IPS-NIHi7 (cell line): ENCODE measurements around the gene UBE2J1.
"Not testable (repeated sequence)": the region's sequence is repeated elsewhere in the genome, so short reads cannot be mapped to it uniquely, and the experiment has no call there.

Experiments used
- DNase-seq: peaks from one replicate; pipeline ENCODE4 v3.0.0; 2012; ENCODE audit warnings: mixed read lengths; ENCODE audit errors: extremely low spot score

UBE2J1 gene, protein sequence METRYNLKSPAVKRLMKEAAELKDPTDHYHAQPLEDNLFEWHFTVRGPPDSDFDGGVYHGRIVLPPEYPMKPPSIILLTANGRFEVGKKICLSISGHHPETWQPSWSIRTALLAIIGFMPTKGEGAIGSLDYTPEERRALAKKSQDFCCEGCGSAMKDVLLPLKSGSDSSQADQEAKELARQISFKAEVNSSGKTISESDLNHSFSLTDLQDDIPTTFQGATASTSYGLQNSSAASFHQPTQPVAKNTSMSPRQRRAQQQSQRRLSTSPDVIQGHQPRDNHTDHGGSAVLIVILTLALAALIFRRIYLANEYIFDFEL

DNA sequence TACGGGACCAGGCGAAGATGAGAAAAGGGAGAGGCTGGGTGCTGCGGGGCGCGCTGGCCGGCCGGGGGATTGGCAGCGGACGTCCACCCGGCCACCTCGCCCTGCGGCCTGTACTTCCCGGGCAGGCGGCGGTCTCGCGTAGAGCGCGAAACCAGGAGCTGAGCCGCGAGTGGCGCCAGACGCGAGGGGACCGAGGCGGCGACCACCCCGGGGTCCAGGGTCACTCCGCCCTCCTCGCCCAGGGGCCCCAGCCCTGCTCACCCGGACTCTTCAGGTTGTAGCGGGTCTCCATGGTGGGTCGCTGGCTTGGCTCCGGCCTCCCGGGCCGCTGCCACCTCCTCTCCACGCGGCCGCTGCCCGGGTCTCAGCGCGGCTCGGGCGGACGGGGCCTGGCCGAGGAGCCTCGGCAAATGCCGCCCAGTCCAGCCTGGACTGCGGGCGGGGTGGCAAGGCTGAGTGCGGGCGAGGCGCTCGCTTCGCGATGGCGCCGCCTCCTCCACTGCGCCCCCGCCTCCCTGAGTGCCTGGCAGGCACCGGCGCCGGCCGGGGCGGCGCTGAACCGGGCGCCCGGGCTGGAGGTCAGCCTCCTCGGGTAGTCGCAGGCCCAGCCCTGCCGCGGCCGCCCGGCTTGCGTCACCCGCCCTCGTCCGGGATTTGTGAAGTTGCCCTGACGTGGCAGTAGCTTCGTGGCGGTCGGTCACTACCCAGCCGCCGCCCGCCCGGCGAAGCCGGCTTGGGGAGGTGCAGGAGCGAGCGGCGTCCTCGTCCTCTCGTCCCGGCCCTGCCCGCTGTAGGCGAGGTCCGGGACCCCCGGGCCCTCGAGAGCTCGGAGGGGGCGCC is at the start of gene UBE2J1:
Gene UBE2J1 (minus strand): TSS at position 445 of the 840 bp plus-strand sequence. CDS start 153 bp downstream, at position 292.
- DNase-seq, result peak; percentile 86

DNA sequence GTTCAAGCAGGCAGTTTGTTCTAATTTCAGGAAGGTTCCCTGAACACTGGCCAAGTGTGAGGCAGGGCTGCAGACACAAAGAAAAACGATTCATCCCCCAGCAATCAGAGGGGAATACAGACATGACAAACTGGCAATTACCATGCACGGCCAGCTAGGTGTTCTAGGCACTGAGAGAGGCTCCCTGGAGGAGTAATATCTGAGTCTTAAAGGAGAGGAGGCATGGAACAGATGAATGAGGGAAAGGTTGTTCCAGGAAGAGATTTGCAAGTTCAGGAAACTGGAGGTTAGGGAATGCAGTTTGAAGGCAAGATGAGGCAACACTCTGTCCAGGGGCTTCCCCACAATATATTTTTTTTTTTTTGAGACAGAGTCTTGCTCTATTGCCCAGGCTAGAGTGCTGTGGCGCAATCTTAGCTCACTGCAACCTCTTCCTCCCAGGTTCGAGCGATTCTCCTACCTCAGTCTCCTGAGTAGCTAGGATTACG is 48.4 kb upstream of the UBE2J1 start:
- DNase-seq, result no peak

DNA sequence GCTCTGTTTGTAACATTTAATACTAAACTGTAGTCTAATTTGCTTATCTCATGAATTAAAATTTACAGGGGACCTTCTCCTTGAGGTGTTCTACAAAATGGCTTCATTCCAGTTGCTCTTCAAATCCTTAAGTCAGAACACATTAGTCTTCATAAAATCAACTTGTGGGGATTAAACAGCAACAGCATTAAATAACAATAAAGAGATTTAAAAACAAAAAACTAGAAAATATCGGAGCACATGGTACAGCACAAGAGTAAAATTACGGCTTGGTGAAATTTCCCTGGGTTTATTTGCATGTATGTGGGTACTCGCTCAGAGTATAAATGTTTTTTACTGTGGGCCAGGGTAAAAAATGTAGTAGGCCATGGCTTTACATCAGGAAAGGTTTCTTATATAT is 47.5 kb upstream of the UBE2J1 start:
- no peak for DNase-seq

GRCh38 chr6:89398762-89399525 is 46.4 kb upstream of the UBE2J1 start:
- DNase-seq, result no peak

GRCh38 chr6:89397884-89398283 is 45.4 kb upstream of the UBE2J1 start:
- not testable (repeated sequence) for DNase-seq

- DNase-seq, result no peak
These were observed 41.1 kb upstream of the UBE2J1 start for GRCh38 chr6:89393659-89394058.

GRCh38 chr6:89392823-89393222 is 40.3 kb upstream of the UBE2J1 start:
- no peak for DNase-seq

DNA sequence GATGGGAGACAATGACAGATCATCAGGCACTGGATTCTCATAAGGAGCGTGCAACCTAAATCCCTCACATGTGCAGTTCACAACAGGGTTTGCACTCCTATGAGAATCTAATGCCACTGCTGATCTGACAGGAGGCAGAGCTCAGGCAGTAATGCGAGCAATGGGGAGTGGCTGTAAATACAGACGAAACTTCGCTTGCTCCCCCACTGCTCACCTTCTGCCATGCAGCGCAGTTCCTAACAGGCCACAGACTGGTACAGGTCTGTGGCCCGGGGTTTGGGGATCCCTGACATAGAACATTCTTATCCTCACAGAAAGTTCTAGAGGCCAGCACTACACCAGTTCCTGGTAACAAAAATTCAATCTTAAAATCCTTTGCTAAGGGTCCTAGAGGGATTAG is 36.3 kb upstream of the UBE2J1 start:
- no peak for DNase-seq

DNA sequence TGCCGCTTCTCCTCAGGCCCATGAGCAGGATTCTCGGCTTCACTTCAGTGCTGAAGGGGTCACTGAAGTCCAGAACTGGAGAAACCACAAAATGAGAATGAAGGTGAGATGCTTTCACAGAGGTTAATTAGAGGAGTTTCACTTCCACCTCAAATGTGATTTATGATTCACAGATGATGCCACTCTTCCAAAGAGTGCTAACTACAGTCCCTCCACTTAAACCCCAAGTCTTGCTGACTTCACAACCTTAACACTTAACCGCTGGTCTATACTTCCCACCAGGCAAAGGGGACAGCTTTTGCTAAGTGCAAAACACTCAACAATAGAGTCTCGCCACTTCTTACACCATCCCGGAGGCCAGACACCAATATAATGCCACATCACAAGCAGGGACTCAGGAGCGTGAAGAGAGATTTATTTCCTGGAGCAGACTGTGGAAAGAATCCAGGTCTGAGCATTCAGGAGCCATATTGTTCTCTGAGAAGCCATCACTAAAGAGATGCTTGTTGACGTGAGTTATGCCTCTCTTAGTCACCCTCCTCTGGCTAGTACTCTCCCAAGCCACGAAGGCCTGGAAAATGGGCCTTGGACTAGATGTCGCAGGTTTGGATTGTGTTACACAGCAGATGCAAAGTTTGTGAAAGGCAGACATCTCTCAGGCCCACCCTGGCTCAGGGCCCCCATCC is 35.1 kb upstream of the UBE2J1 start:
- no peak for DNase-seq

DNA sequence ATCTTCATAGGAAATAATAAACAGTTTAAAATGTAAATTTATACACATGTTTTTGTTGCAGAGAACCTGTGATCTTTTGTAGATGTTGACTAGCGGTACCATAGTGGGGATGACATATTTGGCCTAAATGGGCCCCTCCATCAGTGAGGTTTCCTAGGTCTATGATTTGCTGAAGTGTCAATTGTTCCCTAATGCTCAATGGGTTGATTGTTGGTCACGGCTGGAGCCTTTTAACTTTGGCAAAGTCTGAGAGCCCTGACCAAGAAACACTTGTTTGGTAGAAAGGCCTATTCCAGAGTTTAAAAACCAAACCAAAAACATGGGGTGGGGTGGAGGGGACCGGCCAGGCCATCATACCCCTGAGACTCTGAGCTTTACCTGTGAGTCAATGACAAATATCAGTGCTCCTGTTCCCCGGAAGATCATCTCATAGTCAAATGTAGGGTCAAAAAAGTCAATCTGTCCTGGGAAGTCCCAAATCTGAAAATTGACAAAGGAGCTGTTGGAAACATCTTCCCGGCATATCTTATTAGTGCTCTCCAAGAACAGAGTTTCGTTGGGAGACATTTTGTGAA is 34.5 kb upstream of the UBE2J1 start:
- DNase-seq, result no peak

- DNase-seq, result no peak
These were observed 33.3 kb upstream of the UBE2J1 start for GRCh38 chr6:89385846-89386245.

- DNase-seq, result no peak
These were observed 32.7 kb upstream of the UBE2J1 start for GRCh38 chr6:89385156-89385667.

- no peak for DNase-seq
These were observed 28.5 kb upstream of the UBE2J1 start for GRCh38 chr6:89381031-89381430.

- DNase-seq, result no peak
These were observed 26.8 kb upstream of the UBE2J1 start for GRCh38 chr6:89379281-89379680.

DNA sequence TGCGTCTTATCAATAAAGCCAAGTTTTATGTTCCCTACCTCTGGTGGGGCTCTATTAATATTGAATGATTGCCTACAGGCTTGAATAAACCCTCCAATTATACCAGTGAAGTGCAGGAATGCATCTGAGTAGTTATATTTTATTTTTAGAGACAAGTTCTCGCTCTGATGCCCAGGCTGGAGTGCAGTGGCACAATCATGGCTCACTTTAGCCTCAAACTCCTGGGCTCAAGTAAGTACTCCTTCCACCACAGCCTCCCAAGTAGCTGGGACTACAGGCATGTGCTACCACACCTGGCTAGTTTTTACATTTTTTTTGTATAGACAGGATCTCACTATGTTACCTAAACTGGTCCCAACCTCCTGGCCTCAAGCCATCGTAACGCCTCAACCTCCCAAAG is 26.1 kb upstream of the UBE2J1 start:
- no peak for DNase-seq

DNA sequence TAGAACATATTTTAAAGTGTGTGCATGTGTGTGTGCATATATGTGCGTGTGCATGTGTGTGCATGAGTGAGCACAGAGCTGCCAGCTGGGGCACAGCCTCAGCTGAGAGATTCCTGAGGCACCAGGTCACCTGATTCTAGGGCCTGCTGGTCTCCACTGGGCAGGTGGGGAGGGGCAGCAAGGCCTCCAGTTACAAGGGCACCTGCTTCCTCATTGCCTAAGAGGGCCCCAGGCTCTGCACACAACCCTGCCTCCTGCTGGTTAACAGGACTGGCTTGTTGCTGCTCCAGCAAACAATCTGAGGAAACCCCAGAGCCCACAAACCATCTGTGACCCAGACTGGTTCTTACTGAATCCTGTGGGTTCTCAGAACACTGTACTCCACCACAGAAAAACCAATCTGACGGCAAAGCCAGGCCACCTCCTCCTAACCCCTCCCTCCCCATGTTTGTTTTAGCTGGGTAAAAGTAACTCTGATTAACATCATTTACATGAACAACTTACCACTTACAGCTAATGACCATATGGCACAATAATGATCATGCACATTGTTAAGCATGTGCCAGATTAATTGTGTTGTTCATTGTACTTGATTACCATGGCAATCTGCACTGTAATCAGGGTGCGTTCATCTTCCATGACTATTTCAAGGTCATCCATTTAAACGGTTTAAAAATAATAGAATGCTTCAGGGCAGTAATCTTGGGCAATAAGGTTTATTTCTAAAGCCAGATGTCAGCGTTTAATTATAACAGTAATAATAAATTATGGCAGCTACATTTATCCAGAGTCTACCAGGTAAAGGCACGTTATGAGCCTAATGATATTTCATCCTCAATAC is 23.1 kb upstream of the UBE2J1 start:
- DNase-seq, result peak; percentile 83

GRCh38 chr6:89372506-89372901 is 20.0 kb upstream of the UBE2J1 start:
- no peak for DNase-seq

DNA sequence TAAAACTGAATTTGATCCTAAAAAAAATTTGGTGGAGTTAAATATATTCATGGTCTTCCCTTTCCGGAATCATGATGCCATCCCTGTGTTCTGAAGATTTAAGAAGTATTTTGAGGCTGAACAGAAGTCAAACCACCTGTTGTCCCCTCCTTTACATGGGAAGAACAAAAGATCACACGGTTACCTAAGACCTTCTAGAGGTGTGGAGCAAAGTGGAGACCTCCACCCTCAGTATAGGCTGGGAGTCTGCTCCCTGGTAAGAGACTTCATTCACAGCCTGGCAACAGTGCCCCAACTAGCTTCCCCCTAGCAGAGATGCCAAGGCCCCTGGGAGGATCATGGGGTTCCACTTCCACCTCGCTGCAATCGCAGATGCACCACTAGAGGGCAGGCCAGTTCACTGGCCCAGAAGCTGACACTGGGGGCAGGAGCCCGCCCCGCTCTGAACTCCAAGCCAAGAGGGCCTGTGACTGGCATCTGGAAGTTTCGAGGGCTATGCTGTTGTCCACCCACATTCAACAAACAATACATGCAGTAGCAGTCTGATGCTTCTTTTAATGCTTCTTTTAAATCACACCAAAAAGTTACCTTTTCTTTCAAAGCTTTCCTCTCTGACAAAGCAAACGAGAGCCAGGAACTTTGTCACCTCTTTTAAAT is 19.5 kb upstream of the UBE2J1 start:
- DNase-seq, result peak; percentile 87

DNA sequence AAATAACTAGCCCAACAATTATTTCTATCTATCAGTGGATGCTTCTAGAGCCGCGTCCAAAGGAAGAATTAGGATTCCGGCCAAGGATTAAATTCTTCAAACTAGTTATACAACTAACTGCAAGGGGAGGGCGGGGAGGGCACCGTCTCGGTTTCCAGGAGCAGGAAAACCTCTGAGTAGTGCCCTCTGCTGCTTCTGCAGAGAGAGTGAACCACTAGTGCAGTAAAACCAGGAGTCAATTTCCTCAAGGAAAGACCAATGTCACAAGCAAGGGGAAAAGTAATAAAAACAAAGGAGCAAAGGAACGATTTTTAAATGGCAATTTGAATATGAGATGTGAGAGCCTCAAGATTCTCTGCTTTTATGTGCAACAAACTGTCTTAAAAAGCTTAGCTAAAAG is 16.5 kb upstream of the UBE2J1 start:
- DNase-seq, result peak; percentile 54

DNA sequence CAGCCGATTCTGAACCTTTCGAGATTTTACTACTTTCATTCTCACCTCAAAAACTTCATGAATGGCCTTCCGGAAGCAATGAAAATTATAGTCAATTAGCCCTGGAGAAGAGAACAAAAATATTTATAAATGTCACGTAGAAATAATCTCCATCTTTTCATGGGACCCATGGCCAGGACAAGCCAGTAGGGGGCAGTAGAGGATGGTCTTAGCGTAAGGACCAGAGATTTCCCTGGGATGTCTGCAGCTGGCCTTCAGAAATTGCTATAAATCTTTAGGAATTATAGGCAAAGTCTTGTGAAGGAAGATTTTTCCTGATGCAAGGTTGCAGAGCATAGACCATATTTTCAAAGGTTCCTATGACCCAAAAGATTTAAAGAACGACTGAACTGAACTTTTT is 15.6 kb upstream of the UBE2J1 start:
- DNase-seq, result peak; percentile 62
